HepG2 (cell line): ENCODE data around the gene LEF1. TPM values are rescaled to one million over a fixed set of nuclear protein-coding genes. Genes with fewer than 3 reads are reported as not detected.

Source experiments
- ATAC-seq: fragments of 200-7000 bp; cut with Tn5 transposase; 3 replicates; pipeline ENCODE4 v1.9.1; 2020; ENCODE audit warnings: mild to moderate bottlenecking, moderate library complexity
- BruUV-seq: library from RNA; stranded (reverse); fragments of 400-500 nt; replicated peaks from 2 replicates; lab custom pipeline; 2021; lab: Mats Ljungman, UMichigan
- CTCF ChIA-PET: fragments of 300-600 bp; formaldehyde crosslinking; extraction: SDS; loops from one replicate; lab custom pipeline; 2021; ENCODE audit warnings: low total read pairs, inconsistent platforms, low intra/inter-chr PET ratio; lab: Yijun Ruan, JAX
- POLR2A ChIA-PET: fragments of 350-600 bp; sonication (Branson Sonifier 250); formaldehyde crosslinking; loops from one replicate; lab custom pipeline; 2020; ENCODE audit warnings: antibody characterized with exemption, inconsistent platforms; lab: Yijun Ruan, JAX
- DNase-seq: peaks from one replicate; pipeline ENCODE4 v3.0.0-alpha.2; 2015; ENCODE audit warnings: low spot score
- FAIRE-seq: peaks from 3 replicates; lab custom pipeline; 2011; peaks lifted over from hg19 to GRCh38; lab: Jason Lieb, UNC
- H2AFZ ChIP-seq: one replicate; pipeline ENCODE4 v1.6.1; 2011; ENCODE audit warnings: low read length, inconsistent platforms
- H3K27ac ChIP-seq: fragments of 300-600 bp; 3 replicates; pipeline ENCODE4 v1.8.0; 2011; ENCODE audit warnings: mixed run types, mild to moderate bottlenecking, mixed read lengths, low read length, inconsistent platforms; ENCODE audit not compliant: insufficient read depth; ENCODE audit errors: extremely low read length
- H3K27me3 ChIP-seq, 2 experiments: fragments of 200-600 bp in 1 of 2; 2 replicates in 1 of 2; 3 replicates in 1 of 2; pipeline versions ENCODE4 v1.6.0 to v1.8.0; 2011; ENCODE audit warnings: low read length in 2 of 2, mild to moderate bottlenecking in 2 of 2, moderate library complexity in 2 of 2, inconsistent platforms in 1 of 2; ENCODE audit not compliant: insufficient read depth in 2 of 2, control insufficient read depth in 1 of 2
- H3K36me3 ChIP-seq, 2 experiments: fragments of 200-600 bp in 1 of 2; replicated peaks in 1 of 2; 2 replicates in 1 of 2; 3 replicates in 1 of 2; pipeline versions ENCODE4 v1.5.1 to v1.8.0; 2011; ENCODE audit warnings: low read length in 2 of 2, inconsistent platforms in 1 of 2; ENCODE audit not compliant: insufficient read depth in 2 of 2, control insufficient read depth in 1 of 2
- H3K4me1 ChIP-seq: 2 replicates; pipeline ENCODE4 v1.5.1; 2012; ENCODE audit warnings: low read length, inconsistent platforms; ENCODE audit not compliant: insufficient read depth
- H3K4me2 ChIP-seq: 2 replicates; pipeline ENCODE4 v1.6.0; 2011; ENCODE audit warnings: low read depth, low read length, inconsistent platforms
- H3K4me3 ChIP-seq, 3 experiments: fragments of 200-600 bp in 1 of 3; sonication (generic), shearing (Covaris generic) in 1 of 3; replicated peaks in 1 of 3; 2 replicates each; pipeline ENCODE4 v1.5.1; 2011 to 2016; ENCODE audit warnings: low read length in 3 of 3, inconsistent platforms in 2 of 3, low read depth in 2 of 3, mild to moderate bottlenecking in 2 of 3, control low read depth in 1 of 3, mixed read lengths in 1 of 3; ENCODE audit not compliant: insufficient read depth in 1 of 3
- H3K79me2 ChIP-seq: one replicate; pipeline ENCODE4 v1.6.1; 2011; ENCODE audit warnings: low read length, inconsistent platforms; ENCODE audit not compliant: insufficient read depth
- H3K9ac ChIP-seq: 2 replicates; pipeline ENCODE4 v1.6.0; 2011; ENCODE audit warnings: mild to moderate bottlenecking, low read depth, low read length, inconsistent platforms; ENCODE audit not compliant: insufficient read depth
- H3K9me3 ChIP-seq: 2 replicates; pipeline ENCODE4 v1.5.1; 2012; ENCODE audit warnings: mild to moderate bottlenecking, low read length
- H4K20me1 ChIP-seq: 2 replicates; pipeline ENCODE4 v1.6.0; 2011; ENCODE audit warnings: inconsistent platforms, mild to moderate bottlenecking, low read length, moderate library complexity; ENCODE audit not compliant: insufficient read depth
- CEBPB ChIP-seq: IDR thresholded peaks from 2 replicates; pipeline ENCODE4 v1.6.1; 2011; ENCODE audit warnings: low read depth, low read length, improper control_type of control experiment, borderline replicate concordance
- TBP ChIP-seq: sonication (generic); formaldehyde crosslinking; IDR thresholded peaks from 2 replicates; pipeline ENCODE4 v1.5.0; 2020; ENCODE audit warnings: missing genetic modification reagents
- TEAD3 ChIP-seq: optimal IDR thresholded peaks from 2 replicates; pipeline ENCODE3; 2016; ENCODE audit warnings: borderline replicate concordance
- ZBTB4 ChIP-seq: sonication (generic); formaldehyde crosslinking; IDR thresholded peaks from 2 replicates; pipeline ENCODE4 v1.4.0; 2020; ENCODE audit warnings: missing genetic modification reagents, mild to moderate bottlenecking, borderline replicate concordance
- ZFP36 ChIP-seq: fragments of 150-350 bp; IDR thresholded peaks from 2 replicates; pipeline ENCODE4 v1.6.1; 2018; ENCODE audit warnings: borderline replicate concordance, low read length, low read depth; ENCODE audit not compliant: partially characterized antibody
- ZNF18 ChIP-seq: sonication (generic); formaldehyde crosslinking; IDR thresholded peaks from 2 replicates; pipeline ENCODE4 v1.8.0; 2022; ENCODE audit warnings: mild to moderate bottlenecking, missing genetic modification reagents; ENCODE audit not compliant: insufficient replicate concordance
- ZNF251 ChIP-seq: sonication (generic); formaldehyde crosslinking; IDR thresholded peaks from 2 replicates; pipeline ENCODE4 v1.9.0; 2021; ENCODE audit warnings: mild to moderate bottlenecking, missing genetic modification reagents
- ZNF281 ChIP-seq: sonication (generic); formaldehyde crosslinking; IDR thresholded peaks from 2 replicates; pipeline ENCODE4 v1.4.0; 2020; ENCODE audit warnings: missing genetic modification reagents, borderline replicate concordance
- WGBS: methylation state at CpG from one replicate; pipeline ENCODE4 v1.1.6; 2017; ENCODE audit warnings: low lambda C conversion rate; 5-methylcytosine and 5-hydroxymethylcytosine counted together
- in situ Hi-C: cut with HindIII; loops from 2 replicates; pipeline ENCODE4 v1.10.0; 2017; ENCODE audit warnings: low pct_unique_long_range_greater_than_20kb; ENCODE audit not compliant: extremely low pct_ligation_motif_present
- intact Hi-C: fragments of 100-400 bp; cut with micrococcal nuclease; formaldehyde crosslinking; loops from one replicate; pipeline ENCODE4 v1.10.0; 2022; ENCODE audit not compliant: unreplicated experiment
- polyA plus RNA-seq, 8 experiments: library from polyadenylated mRNA; depleted of rRNA in 3 of 8; stranded (reverse) in 7 of 8; unstranded in 1 of 8; fragments of >200 nt; fragmentation: Illumina TruSeq in 4 of 8; extraction: Trizol in 4 of 8; gene quantifications; 2 replicates each; pipeline versions ENCODE4 v1.2.1 to v1.2.3, GENCODE V29; 2011 to 2016; ENCODE audit warnings: low read depth in 4 of 8, missing spikeins in 1 of 8, mixed read lengths in 1 of 8; ENCODE audit not compliant: insufficient read depth in 1 of 8
- total RNA-seq, 5 experiments: library from RNA; depleted of rRNA; stranded (reverse); fragments of >200 nt; fragmentation: Illumina TruSeq; extraction: Trizol; gene quantifications; 2 replicates each; pipeline ENCODE4 v1.2.3, GENCODE V29; 2016; ENCODE audit warnings: low read depth in 1 of 5

The LEF1 gene
- total and polyA plus RNA-seq, 2 of the 13 experiments (the other 11 are each of a cell fraction or from before 2014, with no cell fraction given): 0.22 to 0.29 TPM

GRCh38 chr4:108008721-108009120, 160.0 kb downstream of the LEF1 start:
- H3K9me3 ChIP-seq: no peaks in the 10 kb centered on the region
- no peak for ATAC-seq
- in situ Hi-C loops: no loop called here
- TF ChIP-seq CEBPB (peak; percentile 30; the same call in 1 of the 2 replicates), TEAD3 (CRISPR knock-in tag) (no peak), ZNF251 (no peak), ZNF281 (no peak), TBP (CRISPR knock-in tag) (no peak), ZNF18 (CRISPR knock-in tag) (no peak), ZBTB4 (no peak), ZFP36 (no peak)
- TF ChIP-seq, all 625 proteins: peak for 1
- Histone ChIP-seq H3K4me3 (no peak overlapping the region), H3K27me3 (no peaks in the 10 kb centered on the region), H3K4me1 (peaks cover 10% of the 10 kb centered on the region), H2AFZ (no peak overlapping the region), H3K79me2 (no peaks in the 10 kb centered on the region), H3K9ac (no peak overlapping the region), H4K20me1 (no peaks in the 10 kb centered on the region), H3K27ac (no peak overlapping the region), H3K4me2 (no peak overlapping the region), H3K36me3 (peaks cover 3 to 6% of the 10 kb centered on the region in 2 experiments; a peak in 3 of 5 replicates)
- intact Hi-C loops: no loop called here
- CTCF ChIA-PET: no interaction called here
- no peak for FAIRE-seq
- 92% methylated on average over 2 of the region's 2 CpGs for WGBS
- POLR2A ChIA-PET: no interaction called here
- no TSS peak for BruUV-seq
- DNase-seq: no peak
